Measurements from ENCODE around the gene UBALD2. TPM values are rescaled to one million over a fixed set of nuclear protein-coding genes. Genes with fewer than 3 reads are reported as not detected.

Gene UBALD2
- total and polyA plus RNA-seq, 2 donors (not counting 3 experiments of a cell fraction or from before 2014, with no cell fraction given) = 46.9 to 70.9 TPM

GRCh38 chr17:76281573-76282371 is 16.6 kb downstream of the UBALD2 start:
- no peak for FAIRE-seq
- Histone ChIP-seq H4K20me1 (replicated peaks; ENCODE audit: control insufficient read depth, extremely low read depth, insufficient read depth, low read length) (no peaks in the 10 kb centered on the region), H3K79me2 (ENCODE audit: control insufficient read depth, insufficient read depth, low read length) (no peaks in the 10 kb centered on the region), H3K36me3 (ENCODE audit: control insufficient read depth in 2 of 2, extremely low read depth in 1 of 2, insufficient read depth in 2 of 2, low read length in 2 of 2) (peaks cover 0 to 2% of the 10 kb centered on the region in 2 experiments), H3K9ac (replicated peaks; ENCODE audit: extremely low read depth, insufficient read depth, low read length) (no peak overlapping the region), H3K4me1 (ENCODE audit: control insufficient read depth, extremely low read depth, insufficient read depth, low read length) (no peaks in the 10 kb centered on the region), H3K9me3 (replicated peaks; ENCODE audit: control insufficient read depth, insufficient read depth, low read length) (no peaks in the 10 kb centered on the region), H3K9me1 (replicated peaks; ENCODE audit: control insufficient read depth, extremely low read depth, insufficient read depth, low read length) (no peaks in the 10 kb centered on the region), H2AFZ (ENCODE audit: low read depth, low read length) (no peak overlapping the region), H3K27ac (ENCODE audit: insufficient read depth, low read depth, low read length) (no peak overlapping the region), H3K4me2 (ENCODE audit: insufficient read depth, low read length) (no peak overlapping the region), H3K4me3 (replicated peaks in 1 of 3; ENCODE audit: insufficient read depth in 1 of 3, low read depth in 1 of 3, low read length in 3 of 3) (no peak overlapping the region), H3K27me3 (ENCODE audit: control insufficient read depth in 2 of 2, insufficient read depth in 2 of 2, low read length in 2 of 2) (no peaks in the 10 kb centered on the region)
- DNase-seq (ENCODE audit: low read depth, low spot score) = no peak
- dilution Hi-C loops (cut with MboI; ENCODE audit: extremely low pct_ligation_motif_present, low sequenced_read_pairs) = no loop called here
- intact Hi-C loops (cut with micrococcal nuclease) = no loop called here
- ChIA-PET POLR2A (no interaction called here), CTCF (interaction anchor here (1.0 to 14.1 kb wide), 7 partner anchors 18 to 160 kb away, joined by 3 to 320 read pairs (median 3); no protein-coding TSS in a partner anchor)
- BruUV-seq (replicated peaks) = no TSS peak
- TF ChIP-seq EZH2 (IDR thresholded peaks at IDR 0.05; ENCODE audit: borderline replicate concordance, low read depth, low read length, severe bottlenecking) (no peak), CTCF (IDR thresholded peaks at IDR 0.05; ENCODE audit: extremely low read depth in 1 of 2, insufficient read depth in 1 of 2, low read depth in 1 of 2, low read length in 2 of 2) (no peak), MYC (IDR thresholded peaks at IDR 0.05; ENCODE audit: low read depth, low read length) (no peak), GATA2 (IDR thresholded peaks at IDR 0.05; ENCODE audit: insufficient read depth, insufficient read length, low read depth, low read length) (no peak), FOS (IDR thresholded peaks at IDR 0.05; ENCODE audit: borderline replicate concordance, insufficient read depth, low read length) (no peak)

Data from endothelial cell of umbilical vein (primary cell).